Activated CD4-positive, alpha-beta T cell treated with anti-CD3 and anti-CD28 coated beads, Interleukin-2, amount 10 ng/mL, durations not matched to agents 7 days and 5 days (primary cell): ENCODE results near the gene MACROH2A1. TPM values are rescaled to one million over a fixed set of nuclear protein-coding genes. Genes with fewer than 3 reads are reported as not detected.

Experiments used
- CTCF ChIA-PET: fragments of 350-600 bp; sonication (Branson Sonifier 250); formaldehyde crosslinking; loops from one replicate; lab custom pipeline; 2021; ENCODE audit warnings: antibody characterized with exemption; lab: Charles Lee
- POLR2A ChIA-PET: fragments of 350-600 bp; sonication (Branson Sonifier 250); formaldehyde crosslinking; loops from one replicate; lab custom pipeline; 2021; ENCODE audit warnings: antibody characterized with exemption; lab: Charles Lee
- DNase-seq: peaks from one replicate; pipeline ENCODE4 v3.0.0-alpha.2; 2020
- H3K27ac Mint-ChIP-seq: one replicate; pipeline ENCODE4 v1.8.0; 2021; ENCODE audit warnings: mild to moderate bottlenecking, moderate library complexity, mixed read lengths
- H3K27me3 Mint-ChIP-seq: one replicate; pipeline ENCODE4 v1.8.0; 2021; ENCODE audit warnings: mixed read lengths
- H3K36me3 Mint-ChIP-seq: one replicate; pipeline ENCODE4 v1.8.0; 2021; ENCODE audit warnings: low read depth, mixed read lengths
- H3K4me1 Mint-ChIP-seq: one replicate; pipeline ENCODE4 v1.8.0; 2021; ENCODE audit warnings: mixed read lengths
- H3K4me3 Mint-ChIP-seq: one replicate; pipeline ENCODE4 v1.8.0; 2021; ENCODE audit warnings: mild to moderate bottlenecking, moderate library complexity, mixed read lengths
- H3K9me3 Mint-ChIP-seq: one replicate; pipeline ENCODE4 v1.8.0; 2021; ENCODE audit warnings: mixed read lengths
- total RNA-seq, 2 experiments: library from RNA; stranded (reverse); gene quantifications; one replicate each; pipeline ENCODE4 v1.2.3, GENCODE V29; 2021

The MACROH2A1 gene
- total RNA-seq, 2 experiments from 2014 or later, result 287 to 297 TPM

GRCh38 chr5:135432113-135432512 lies 33.1 kb upstream of the MACROH2A1 start:
- ChIA-PET CTCF (no interaction called here), POLR2A (no interaction called here)
- Mint-ChIP-seq H3K4me3 (no peak overlapping the region), H3K9me3 (peaks cover 2% of the 10 kb centered on the region), H3K4me1 (no peaks in the 10 kb centered on the region), H3K27me3 (peaks cover 13% of the 10 kb centered on the region), H3K36me3 (no peaks in the 10 kb centered on the region), H3K27ac (no peak overlapping the region)
- no peak for DNase-seq

GRCh38 chr5:135430135-135430437 lies 31.1 kb upstream of the MACROH2A1 start:
- DNase-seq, result no peak
- CTCF ChIA-PET, result no interaction called here
- no peaks in the 10 kb centered on the region for H3K36me3 Mint-ChIP-seq
- H3K4me1 Mint-ChIP-seq, result peaks cover 17% of the 10 kb centered on the region
- POLR2A ChIA-PET, result no interaction called here
- H3K27me3 Mint-ChIP-seq, result peaks cover 11% of the 10 kb centered on the region
- H3K27ac Mint-ChIP-seq, result no peak overlapping the region
- no peak overlapping the region for H3K4me3 Mint-ChIP-seq
- H3K9me3 Mint-ChIP-seq, result peaks cover 2% of the 10 kb centered on the region

- no peak for DNase-seq
- ChIA-PET CTCF (no interaction called here), POLR2A (no interaction called here)
- H3K27me3 Mint-ChIP-seq, result peaks cover 11% of the 10 kb centered on the region
- H3K36me3 Mint-ChIP-seq, result no peaks in the 10 kb centered on the region
- H3K27ac Mint-ChIP-seq, result no peak overlapping the region
- peaks cover 22% of the 10 kb centered on the region for H3K4me1 Mint-ChIP-seq
- no peak overlapping the region for H3K4me3 Mint-ChIP-seq
- H3K9me3 Mint-ChIP-seq, result peaks cover 2% of the 10 kb centered on the region
These were observed 30.5 kb upstream of the MACROH2A1 start for GRCh38 chr5:135429301-135430134.

DNA sequence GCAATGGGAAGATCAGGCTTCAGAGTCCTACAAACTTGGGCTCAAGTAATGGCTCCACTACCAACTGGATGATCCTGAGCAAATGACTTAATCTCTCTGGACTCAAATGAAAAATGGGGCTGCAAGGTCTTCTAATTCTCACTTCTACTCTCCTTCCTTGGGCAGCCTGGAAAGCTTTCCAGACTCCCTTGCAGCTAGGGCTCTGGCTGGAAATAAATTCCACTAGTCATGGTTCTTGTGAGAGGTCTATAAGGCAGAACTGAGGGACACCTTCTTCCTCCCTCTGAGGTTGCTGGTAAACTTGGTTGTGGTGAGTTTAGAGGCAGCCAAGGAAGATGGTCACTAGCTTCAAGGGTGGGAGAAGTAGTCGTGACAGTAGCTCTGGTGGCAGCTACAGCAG lies 29.6 kb upstream of the MACROH2A1 start:
- POLR2A ChIA-PET, result no interaction called here
- no peak for DNase-seq
- Mint-ChIP-seq H3K36me3 (no peaks in the 10 kb centered on the region), H3K27me3 (peaks cover 13% of the 10 kb centered on the region), H3K27ac (no peak overlapping the region), H3K9me3 (peaks cover 2% of the 10 kb centered on the region), H3K4me1 (peaks cover 22% of the 10 kb centered on the region), H3K4me3 (no peak overlapping the region)
- CTCF ChIA-PET, result no interaction called here

GRCh38 chr5:135426102-135427082 lies 27.4 kb upstream of the MACROH2A1 start:
- Mint-ChIP-seq H3K27ac (peak overlapping the region; percentile 84), H3K4me1 (peaks cover 22% of the 10 kb centered on the region), H3K36me3 (no peaks in the 10 kb centered on the region), H3K4me3 (no peak overlapping the region), H3K9me3 (peaks cover 2% of the 10 kb centered on the region), H3K27me3 (peaks cover 21% of the 10 kb centered on the region)
- DNase-seq, result peak; percentile 58
- ChIA-PET CTCF (interaction anchor here (0.6 to 3.0 kb wide), 12 partner anchors 9 to 274 kb away, joined by 3 to 11 read pairs (median 3); partner anchors contain the start of gene MACROH2A1), POLR2A (no interaction called here)

DNA sequence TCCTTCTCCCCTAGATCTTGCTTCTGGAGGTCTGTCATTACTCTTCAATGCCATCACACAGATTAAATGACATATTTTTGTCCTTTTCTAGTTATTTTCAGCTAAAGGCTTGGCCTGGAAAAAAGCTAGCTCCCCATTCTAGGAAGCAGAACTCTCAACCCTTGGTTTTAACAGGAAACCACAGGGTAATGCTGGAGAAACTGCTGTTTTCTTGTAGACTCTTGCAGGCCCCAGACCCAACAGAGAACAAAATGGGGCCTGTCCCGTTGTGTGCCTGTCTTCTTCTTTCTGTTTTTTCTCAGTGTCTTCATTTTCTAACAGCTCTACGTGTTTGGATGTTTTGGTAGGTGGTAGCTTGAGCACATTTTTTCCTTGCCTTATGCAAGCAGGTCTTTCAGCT lies 26.6 kb upstream of the MACROH2A1 start:
- CTCF ChIA-PET, result interaction anchor here (0.6 to 3.0 kb wide), 10 partner anchors 10 to 273 kb away, joined by 3 to 11 read pairs (median 4); partner anchors contain the start of gene MACROH2A1
- POLR2A ChIA-PET, result interaction anchor here (0.8 kb wide), 1 partner anchor 28 kb away, joined by 3 read pairs; no protein-coding TSS in a partner anchor
- Mint-ChIP-seq H3K27ac (peak overlapping the region; percentile 84), H3K4me3 (no peak overlapping the region), H3K9me3 (peaks cover 2% of the 10 kb centered on the region), H3K4me1 (peaks cover 22% of the 10 kb centered on the region), H3K27me3 (peaks cover 24% of the 10 kb centered on the region), H3K36me3 (no peaks in the 10 kb centered on the region)
- no peak for DNase-seq

DNA sequence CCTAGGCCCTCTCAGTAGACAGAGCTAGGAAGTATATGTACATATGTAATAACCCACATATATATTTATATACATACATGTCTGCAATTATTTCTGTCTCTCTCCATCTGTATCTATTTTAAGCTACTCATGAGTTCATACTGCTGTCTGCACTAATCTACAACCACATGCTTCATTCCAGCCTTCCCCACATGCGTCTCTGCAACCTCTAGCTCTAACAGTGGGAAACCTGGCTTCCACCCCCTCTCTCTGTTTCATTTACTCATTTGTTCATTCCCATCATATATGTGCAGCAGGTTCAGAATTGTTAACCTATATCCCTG lies 24.8 kb upstream of the MACROH2A1 start:
- Mint-ChIP-seq H3K4me1 (peaks cover 22% of the 10 kb centered on the region), H3K4me3 (no peak overlapping the region), H3K27ac (no peak overlapping the region), H3K36me3 (peaks cover 2% of the 10 kb centered on the region), H3K9me3 (no peaks in the 10 kb centered on the region), H3K27me3 (peaks cover 39% of the 10 kb centered on the region)
- no peak for DNase-seq
- CTCF ChIA-PET, result interaction anchor here (3.0 kb wide), 1 partner anchor 11 kb away, joined by 11 read pairs; no protein-coding TSS in a partner anchor
- POLR2A ChIA-PET, result no interaction called here

- Mint-ChIP-seq H3K4me1 (peaks cover 22% of the 10 kb centered on the region), H3K27ac (no peak overlapping the region), H3K36me3 (peaks cover 2% of the 10 kb centered on the region), H3K27me3 (peaks cover 38% of the 10 kb centered on the region), H3K4me3 (no peak overlapping the region), H3K9me3 (no peaks in the 10 kb centered on the region)
- ChIA-PET CTCF (no interaction called here), POLR2A (no interaction called here)
- no peak for DNase-seq
These were observed 24.3 kb upstream of the MACROH2A1 start for GRCh38 chr5:135423146-135423845.

- peaks cover 2% of the 10 kb centered on the region for H3K36me3 Mint-ChIP-seq
- H3K27me3 Mint-ChIP-seq, result peaks cover 46% of the 10 kb centered on the region
- ChIA-PET POLR2A (no interaction called here), CTCF (no interaction called here)
- H3K27ac Mint-ChIP-seq, result no peak overlapping the region
- no peaks in the 10 kb centered on the region for H3K9me3 Mint-ChIP-seq
- H3K4me1 Mint-ChIP-seq, result peaks cover 22% of the 10 kb centered on the region
- DNase-seq, result no peak
- no peak overlapping the region for H3K4me3 Mint-ChIP-seq
These were observed 23.4 kb upstream of the MACROH2A1 start for GRCh38 chr5:135422419-135422818.

GRCh38 chr5:135417083-135417482 lies 18.1 kb upstream of the MACROH2A1 start:
- Mint-ChIP-seq H3K27ac (no peak overlapping the region), H3K4me1 (no peaks in the 10 kb centered on the region), H3K4me3 (no peak overlapping the region), H3K27me3 (peaks cover 66% of the 10 kb centered on the region), H3K36me3 (peaks cover 2% of the 10 kb centered on the region), H3K9me3 (no peaks in the 10 kb centered on the region)
- ChIA-PET POLR2A (no interaction called here), CTCF (no interaction called here)
- no peak for DNase-seq

GRCh38 chr5:135405082-135405481 lies 6.1 kb upstream of the MACROH2A1 start:
- CTCF ChIA-PET, result interaction anchor here (1.3 kb wide), 1 partner anchor 14 kb away, joined by 3 read pairs; no protein-coding TSS in a partner anchor
- peaks cover 7% of the 10 kb centered on the region for H3K4me1 Mint-ChIP-seq
- H3K36me3 Mint-ChIP-seq, result no peaks in the 10 kb centered on the region
- POLR2A ChIA-PET, result no interaction called here
- peaks cover 8% of the 10 kb centered on the region for H3K9me3 Mint-ChIP-seq
- no peak overlapping the region for H3K4me3 Mint-ChIP-seq
- no peak overlapping the region for H3K27ac Mint-ChIP-seq
- no peak for DNase-seq
- peaks cover 29% of the 10 kb centered on the region for H3K27me3 Mint-ChIP-seq

- H3K9me3 Mint-ChIP-seq, result peaks cover 6% of the 10 kb centered on the region
- H3K36me3 Mint-ChIP-seq, result peaks cover 11% of the 10 kb centered on the region
- ChIA-PET CTCF (no interaction called here), POLR2A (no interaction called here)
- H3K4me1 Mint-ChIP-seq, result peaks cover 23% of the 10 kb centered on the region
- H3K4me3 Mint-ChIP-seq, result no peak overlapping the region
- no peak overlapping the region for H3K27ac Mint-ChIP-seq
- peaks cover 23% of the 10 kb centered on the region for H3K27me3 Mint-ChIP-seq
- no peak for DNase-seq
These were observed 3.0 kb upstream of the MACROH2A1 start for GRCh38 chr5:135402031-135402430.
